GM18867 (cell line): ENCODE results near the gene EMP2.
"Not testable (repeated sequence)": the region's sequence is repeated elsewhere in the genome, so short reads cannot be mapped to it uniquely, and the experiment has no call there.

Source experiments
- ATAC-seq: cut with Tn5 transposase; IDR thresholded peaks from one replicate; pipeline ENCODE4 v1.9.1; 2021; ENCODE audit warnings: mild to moderate bottlenecking, moderate library complexity; ENCODE audit not compliant: unreplicated experiment

Gene EMP2

DNA sequence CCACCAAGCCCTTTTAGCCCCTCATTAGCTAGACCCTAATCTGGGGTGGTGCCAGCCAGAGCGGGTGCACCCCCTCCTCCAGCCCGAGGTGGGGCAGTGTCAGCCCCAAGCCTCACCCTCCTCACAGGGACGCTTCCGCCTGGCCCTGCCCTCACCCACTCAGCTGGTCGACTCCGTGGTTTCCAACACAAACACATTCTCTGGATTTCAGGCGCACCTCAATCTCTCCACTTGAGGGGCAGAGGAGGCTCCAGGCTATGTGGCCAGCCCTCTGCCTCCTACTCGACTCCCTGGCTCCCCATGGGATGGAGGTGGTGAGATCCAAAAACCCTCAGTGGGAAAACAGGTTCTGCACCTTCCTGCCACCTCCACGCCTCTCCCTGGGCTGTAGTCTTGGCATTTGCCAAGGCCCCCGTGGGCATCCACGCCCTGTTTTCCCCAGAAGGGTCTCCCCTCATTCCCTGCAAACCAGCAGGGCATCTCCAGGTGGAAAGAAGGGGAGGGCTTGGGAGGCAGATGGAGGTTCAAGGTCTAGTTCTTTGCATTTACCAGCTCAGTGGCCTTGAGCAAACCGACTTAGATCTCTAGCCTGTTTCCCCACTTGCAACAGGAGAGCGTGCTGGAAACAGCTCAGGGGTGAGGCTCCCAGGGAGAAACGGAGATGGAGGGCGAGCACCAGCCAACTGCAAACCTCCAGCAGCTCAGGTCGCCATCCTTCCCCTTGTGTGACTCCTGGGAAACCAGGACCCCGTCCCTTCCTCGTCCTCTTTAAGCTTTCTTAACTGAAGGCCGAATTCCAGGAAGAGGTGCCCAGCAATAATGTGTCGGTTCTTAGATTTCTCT, 1.7 kb downstream of the EMP2 start:
- no peak for ATAC-seq

DNA sequence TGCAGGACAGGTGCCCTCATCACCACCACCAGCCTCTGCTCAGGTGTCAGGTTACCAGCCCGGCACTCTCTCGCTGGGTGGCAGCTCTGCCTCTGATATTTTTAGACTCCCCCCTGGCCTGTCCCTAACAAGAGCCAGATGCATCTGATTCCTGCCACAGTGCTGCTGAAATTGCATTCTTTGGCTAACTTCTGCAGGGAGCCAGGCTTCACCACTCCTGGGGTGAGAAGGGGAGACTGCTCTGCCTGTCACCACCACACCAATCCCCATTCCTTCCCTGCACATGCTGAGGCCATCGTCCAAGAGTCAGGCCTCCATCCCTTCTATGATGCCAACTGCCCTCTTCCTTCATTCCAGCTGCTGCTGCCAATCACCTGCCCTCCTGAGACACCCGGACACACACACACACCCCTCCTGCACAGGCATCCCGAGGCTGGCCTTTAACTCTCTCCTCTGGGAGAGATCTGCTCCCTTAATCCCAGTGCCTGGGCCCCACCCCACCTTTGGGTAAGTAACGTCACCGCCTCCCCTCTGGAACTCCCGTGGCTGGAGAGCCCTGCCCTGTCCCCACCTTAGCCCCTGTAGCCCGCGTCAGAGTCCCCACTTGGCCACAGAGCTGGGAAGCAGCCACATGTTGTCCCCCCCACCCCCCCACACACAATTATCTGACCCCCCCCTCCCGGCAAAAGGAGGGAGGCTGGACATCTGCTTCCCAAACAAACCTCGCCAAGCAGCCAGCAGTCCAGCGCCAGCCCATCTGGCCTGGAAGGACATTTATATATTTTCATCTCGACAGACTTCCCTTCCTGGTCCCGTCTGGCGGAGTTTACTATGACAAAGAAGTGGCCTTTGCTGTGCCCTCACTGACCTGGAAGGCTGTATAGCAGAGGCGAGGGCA, 2.8 kb downstream of the EMP2 start:
- no peak for ATAC-seq

DNA sequence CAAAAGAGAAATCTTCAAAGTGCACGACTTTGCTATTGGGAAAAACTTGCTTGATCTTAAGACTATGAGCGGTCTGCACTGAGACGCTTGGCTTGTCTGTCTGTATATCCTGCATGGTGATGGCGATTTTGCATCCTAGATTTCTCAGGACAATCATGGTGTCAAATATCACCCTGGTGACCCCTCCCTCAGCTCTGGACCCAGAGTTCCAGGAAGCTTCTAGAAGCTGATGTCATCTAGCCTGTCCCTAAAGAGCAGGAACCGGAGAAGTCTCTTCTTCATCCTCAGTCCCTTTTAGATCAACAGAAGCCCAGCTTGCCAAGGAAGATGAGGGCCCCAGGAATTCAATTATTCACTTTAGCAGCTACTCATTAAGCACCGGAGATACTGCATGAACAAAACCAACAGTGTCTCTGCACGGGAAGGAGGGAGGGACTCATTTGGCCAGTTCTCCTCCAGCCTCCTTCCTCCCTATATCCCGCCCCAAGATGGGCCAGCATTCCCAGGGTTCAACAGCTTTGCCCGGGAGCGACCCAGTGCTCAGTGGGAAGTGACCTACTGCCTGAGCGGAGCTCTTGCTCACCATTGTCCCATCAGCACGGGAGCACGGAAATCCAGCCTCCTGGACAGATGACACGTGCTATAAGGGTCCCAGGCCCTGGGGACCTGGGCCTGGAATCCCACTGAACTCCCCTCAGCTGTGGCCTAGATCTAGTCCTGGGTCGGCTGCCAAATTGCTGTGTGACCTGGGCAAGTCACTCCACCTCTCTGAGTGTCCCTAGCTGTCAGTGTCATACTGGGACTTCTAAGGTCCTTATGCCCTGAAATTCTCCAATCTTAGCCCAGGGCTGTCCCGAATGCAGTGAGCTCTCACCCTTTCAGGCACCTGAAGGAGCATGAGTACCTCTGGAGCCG, 3.8 kb downstream of the EMP2 start:
- no peak for ATAC-seq

DNA sequence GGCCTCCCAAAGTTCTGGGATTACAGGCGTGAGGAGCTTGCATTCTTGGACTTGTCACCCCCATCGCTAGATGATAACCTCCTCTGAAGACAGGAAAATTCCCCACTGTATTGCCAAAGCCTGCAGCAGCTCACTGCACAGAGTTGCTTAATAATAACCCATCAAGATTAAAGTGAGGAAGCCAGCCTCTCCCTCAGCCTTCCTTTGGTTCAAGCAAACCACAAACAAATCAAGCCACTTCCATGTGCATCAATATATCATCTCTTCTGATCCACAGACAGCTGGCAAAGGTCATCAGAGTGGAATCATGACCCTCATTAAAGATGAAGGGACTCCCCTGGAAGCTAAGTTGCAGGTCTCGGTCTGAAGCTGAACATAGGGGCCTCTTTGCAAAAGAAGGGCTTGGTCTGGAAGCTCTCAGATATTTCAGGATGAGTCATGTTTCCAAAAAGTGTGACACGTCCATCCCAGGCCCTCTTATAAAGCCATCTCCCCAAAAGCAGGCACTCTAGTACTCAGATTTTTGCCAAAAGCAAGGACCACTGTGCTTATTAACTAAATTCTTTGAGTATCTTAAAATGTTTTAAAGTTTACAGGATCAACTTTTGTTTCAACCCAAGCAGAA, 4.8 kb downstream of the EMP2 start:
- no peak for ATAC-seq

DNA sequence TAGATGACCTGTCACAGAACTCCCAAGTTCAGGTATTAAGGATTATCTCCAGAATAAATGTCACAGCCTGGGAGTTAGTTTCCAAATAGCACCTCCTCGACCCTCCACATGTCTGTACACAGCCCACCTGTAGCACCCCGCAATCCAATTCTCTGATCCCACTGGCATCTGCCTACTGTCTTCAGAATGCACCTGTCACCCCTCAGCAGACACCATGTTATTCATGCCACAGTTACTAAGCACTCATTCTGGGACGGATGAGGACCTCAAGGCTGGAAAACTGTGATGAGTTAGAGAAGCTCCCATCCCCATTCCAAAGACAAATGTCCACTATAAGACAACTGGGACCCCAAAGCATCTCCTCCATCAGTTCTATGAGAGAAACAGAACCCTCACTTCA, 7.8 kb downstream of the EMP2 start:
- ATAC-seq: no peak

DNA sequence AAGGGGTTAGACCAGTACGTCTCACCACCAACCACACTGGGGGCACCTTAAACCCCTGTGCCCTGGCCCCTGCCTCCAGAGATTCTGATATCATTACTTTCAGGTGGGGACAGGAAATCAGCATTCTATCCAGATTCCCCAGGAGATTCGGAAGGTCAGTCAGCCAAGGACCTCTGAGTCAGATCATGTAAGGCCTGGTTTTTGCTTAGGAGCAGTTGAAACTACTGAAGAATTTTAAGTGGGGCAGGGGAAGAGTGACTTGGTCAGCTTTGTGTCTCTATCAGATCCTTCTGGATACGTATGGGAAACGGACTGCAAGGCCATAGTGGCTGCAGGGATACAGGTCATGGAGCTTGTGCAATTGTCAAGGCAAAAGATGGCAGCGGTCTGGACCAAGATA, 9.0 kb downstream of the EMP2 start:
- no peak for ATAC-seq

DNA sequence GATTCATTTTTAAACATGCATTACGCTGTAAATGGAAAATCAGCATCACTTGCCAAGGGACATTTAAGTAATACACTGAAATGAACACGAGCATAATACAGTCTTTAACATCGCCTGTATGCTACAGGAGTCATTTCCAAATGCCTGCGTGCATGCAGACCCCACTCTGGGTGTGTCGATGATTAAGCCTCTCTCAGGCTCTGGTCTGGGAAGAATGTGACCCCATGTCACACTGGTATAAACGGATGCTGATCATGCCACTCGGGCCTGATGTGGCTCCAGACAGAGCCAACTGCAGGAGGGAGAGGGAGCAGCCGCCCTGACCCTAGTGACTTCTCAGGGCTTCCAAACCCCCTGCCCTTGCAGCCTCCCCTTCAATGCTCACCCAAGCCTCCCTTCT, 10.8 kb downstream of the EMP2 start:
- ATAC-seq: no peak

DNA sequence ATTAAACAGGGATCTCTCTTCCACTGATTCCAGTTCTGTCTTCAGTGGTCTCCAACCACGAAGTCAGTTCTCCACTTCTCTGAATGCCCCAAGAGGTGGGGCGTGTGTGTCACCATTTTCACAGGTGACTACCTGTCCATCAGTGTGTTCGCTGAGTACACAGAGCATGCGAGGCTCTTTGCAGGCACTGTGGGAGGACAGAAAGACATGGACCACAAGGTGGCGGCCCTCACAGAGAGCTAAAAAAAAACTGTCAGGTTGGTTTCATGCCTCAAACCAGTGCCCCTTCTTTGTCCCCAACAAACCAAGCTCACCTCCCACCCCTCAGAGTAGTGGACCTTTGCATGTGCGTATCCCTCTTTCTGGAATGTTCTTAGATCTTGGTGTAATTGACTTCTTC, 13.8 kb downstream of the EMP2 start:
- ATAC-seq: no peak

DNA sequence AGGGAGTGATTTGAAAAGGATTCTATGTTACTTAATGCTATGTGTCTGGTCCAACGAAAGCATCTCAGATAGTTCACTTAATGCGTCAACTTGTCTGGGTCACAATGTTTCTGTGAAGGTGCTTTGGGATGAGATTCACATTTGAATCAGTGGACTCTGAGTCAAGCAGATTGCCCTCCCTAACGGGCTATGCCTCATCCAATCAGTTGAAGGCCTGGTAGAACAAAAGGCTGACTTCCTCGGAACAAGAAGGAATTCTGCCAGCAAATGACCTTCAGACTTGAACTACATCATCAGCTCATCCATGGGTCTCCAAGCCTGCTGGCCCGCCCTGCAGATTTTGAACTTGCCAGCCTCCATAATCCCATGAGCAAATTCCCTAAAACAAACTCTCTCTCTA, 15.2 kb downstream of the EMP2 start:
- ATAC-seq: no peak

DNA sequence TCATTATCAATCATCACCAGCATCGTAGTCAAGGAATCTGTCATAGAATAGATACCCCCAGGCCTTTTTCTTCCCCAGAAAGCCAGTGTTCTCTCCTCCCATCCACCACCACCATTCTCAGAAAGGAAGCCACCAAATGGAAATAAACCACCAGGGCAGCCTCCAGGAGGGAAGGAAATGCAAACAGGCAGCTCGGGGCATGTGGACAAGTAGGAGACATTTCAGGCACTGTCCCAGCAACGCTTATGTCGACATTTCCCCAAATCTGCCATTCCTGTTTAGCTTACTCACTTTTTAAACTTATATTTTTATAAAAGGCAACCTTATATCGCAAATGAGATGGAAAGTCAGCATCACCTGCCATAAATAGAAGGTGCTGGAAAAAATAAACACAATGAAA, 15.8 kb downstream of the EMP2 start:
- ATAC-seq: no peak

DNA sequence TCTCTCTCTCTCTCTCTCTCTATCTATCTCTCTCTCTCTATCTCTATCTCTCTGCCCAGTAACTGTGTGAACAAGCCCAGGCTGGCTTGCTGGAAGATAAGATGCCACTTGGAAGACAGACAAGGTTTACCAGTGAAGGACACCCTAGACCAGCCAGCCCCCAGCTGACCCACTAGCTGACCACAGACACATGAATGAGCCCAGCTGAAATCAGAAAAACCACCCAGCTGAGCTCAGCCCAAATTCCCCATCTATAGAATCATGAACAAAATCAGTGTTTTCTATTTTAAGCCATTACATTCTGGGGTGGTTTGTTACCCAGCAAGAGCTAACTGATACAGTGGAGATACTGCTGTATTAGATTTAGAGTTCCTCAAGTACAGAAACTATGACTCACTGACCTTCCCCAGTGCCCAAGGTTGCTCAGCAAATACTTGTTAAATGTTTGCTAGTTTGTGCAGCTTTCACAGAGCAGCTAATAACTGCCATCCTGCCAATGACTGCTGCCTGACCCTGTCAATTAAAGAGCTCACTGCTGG, 18.0 kb downstream of the EMP2 start:
- ATAC-seq: no peak

DNA sequence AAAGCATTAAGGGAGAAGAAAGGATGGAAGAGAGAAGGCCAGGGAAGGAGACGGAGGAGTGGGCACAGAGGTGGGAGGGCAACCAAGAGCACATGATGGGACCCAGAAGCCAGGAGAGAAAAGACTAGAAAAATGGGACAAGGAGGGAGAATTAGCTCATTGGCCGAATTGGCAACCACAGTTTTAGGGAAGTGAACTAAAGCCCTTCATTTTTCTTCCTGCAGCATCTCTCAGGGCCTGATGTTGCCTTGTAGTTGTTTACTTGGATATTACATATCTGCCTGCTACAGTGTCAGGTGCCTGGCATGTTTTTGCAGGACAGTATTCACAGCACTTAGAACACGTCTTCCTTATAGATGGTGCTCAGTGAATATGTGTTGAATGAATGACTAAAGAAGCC, 19.0 kb downstream of the EMP2 start:
- no peak for ATAC-seq

DNA sequence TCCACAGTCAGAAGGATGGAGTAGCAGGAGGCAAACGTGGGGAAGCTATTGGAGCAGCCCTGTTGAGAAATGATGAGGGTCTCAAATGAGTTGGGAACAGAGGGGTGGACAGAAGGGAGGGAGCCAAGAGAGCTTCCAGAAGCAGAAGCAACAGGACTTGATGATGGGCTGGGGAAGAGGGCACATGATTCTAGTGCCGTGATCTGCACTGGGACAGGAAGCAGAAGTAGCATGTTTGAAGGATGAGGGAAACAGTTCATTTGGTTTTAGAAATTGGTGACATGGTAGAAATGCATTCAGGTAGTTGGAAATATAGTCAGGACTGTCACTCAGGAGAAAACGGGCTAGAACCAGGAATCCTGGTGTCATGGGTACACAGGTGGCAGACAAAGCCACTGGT, 19.4 kb downstream of the EMP2 start:
- no peak for ATAC-seq

DNA sequence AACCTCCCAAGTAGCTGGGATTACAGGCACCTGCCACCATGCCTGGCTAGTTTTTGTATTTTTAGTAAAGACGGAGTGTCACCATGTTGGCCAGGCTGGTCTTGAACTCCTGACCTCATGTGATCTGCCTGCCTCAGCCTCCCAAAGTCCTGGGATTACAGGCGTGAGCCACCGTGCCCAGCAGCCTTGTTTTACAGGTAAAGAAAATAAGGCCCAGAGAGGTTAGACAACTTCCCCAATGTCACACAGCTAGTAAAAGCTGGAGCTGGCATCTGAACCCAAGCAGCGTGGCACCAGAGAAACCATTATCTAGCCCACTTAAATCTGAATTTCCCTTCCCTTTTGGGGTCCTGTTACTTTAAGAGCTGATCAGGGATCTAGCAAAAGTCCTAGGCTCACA, 20.6 kb downstream of the EMP2 start:
- not testable (repeated sequence) for ATAC-seq

DNA sequence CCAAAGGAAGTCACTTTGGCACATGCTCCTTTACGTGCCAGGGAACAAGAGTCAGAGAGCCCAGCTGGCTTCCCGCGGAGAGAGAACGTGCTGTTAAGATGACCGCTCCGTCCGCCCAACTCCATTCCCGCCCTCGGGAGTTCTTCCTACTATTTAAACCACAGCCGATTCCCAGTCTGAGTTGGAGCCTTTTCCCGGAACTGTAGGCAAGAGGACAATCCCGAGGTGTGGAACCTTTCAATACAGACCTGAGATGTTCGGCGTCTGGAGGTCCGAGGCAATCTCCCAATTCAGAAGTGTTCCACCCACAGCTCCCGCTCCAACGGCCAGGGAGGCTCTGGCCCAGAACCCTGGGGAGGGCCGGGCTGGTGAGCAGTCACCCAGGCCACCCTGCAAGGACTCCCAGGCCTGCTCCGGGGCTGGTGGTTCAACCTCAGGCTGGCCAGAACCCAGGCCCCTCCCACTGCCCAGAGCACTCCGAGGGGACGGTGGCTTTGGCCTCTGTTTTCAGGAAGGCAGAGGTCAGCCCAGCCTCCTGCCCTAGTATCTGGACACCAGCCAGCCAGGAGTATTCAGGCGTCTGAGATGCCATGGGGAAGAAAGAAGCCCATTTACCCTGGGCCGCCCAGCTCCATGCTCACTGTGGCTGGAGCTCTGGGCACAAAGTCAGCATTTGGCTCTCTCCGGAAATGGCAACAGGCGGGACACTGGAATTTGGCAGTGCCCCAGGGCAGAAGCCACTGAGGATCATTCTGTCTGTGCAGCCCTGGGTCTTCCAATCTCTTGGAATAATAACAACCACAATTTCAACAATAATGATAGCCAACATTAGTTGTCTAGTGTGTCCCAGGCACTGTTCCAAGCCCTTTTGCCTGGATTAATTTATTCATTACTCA, 21.4 kb downstream of the EMP2 start:
- ATAC-seq: no peak

DNA sequence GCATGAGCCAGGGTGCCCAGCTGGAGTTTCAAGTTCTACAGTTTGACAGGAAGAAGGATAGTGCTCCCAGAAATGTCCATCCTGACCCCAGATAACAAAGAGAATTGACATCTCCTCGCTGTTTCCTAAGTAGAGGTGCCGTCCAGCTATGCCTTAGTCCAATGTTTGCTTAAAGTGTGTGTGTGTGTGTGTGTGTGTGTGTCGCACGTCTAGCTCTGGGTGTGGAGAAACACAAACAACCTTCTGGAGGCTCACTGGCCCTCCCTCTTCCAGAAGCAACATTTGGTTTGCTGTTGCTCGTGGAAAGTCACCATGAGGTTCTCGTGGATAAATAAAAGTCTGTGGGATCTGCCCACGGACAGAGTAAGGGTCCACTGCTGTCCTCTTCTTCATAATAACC, 22.1 kb downstream of the EMP2 start:
- ATAC-seq: no peak

DNA sequence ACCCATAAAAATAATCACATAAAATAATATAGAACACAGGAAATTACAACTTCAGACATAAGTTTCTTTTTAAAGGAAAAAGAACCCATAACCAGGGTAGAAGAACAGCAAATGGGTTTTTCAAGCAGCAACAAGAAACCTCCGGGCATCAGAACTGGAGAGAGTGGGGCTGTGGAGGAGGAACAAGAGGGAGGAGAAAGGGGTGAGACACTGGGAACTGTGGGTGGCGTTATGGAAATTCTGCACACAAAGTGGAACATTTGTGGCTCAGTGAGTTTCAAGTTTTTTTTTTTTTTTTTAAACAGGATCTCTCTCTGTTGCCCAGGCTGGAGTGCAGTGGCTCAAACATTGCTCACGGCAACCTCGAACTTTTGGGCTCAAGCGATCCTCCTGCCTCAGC, 22.6 kb downstream of the EMP2 start:
- no peak for ATAC-seq

DNA sequence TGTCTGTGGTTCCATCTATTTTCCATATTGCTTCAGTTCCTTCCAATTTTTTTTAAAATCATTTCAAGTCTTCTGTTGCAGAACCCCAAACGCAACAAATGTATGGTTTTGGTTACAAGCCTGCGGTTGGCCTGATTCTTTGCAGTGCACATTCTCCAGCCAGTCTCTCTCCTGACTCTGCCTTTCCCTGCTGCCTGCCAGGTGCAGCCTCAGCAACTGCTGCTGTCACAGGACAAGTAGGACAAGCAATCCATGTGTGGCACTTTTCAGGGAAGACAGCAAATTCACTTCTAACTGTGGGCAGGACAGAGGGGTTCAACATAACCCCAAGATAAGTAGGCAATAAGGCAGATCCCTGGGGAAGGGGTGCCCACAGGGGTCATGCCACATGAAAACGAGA, 24.2 kb downstream of the EMP2 start:
- no peak for ATAC-seq

DNA sequence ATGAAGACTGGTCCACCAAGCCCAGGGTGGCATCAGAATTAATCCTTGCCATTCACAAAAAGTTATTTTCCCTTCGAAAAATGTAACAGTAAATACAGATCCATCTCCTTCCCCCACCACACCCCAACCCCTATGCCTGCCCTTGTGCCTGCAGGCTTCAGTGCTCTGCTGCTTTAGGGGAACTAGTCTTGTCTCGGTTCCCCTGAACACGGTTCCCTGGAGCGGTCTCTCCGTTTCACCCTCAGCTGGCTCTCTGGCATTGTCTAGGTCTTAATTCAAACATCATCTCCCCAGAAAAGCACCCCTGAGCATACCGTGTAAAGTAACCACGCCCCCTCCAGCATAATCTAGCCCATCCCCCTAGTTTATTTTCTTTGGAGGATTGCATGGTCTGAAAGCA, 25.8 kb downstream of the EMP2 start:
- no peak for ATAC-seq
